Endothelial cell (in vitro differentiated cells): ENCODE data around the gene C11orf86. TPM values are rescaled to one million over a fixed set of nuclear protein-coding genes. Genes with fewer than 3 reads are reported as not detected.
A peak's percentile ranks its signal among the peaks of the same experiment; 100 is the strongest.

Source experiments
- DNase-seq: peaks from one replicate; pipeline ENCODE4 v3.0.0; 2021; ENCODE audit warnings: low spot score
- H3K27ac Mint-ChIP-seq: one replicate; pipeline ENCODE4 v1.8.0; 2021; ENCODE audit warnings: mixed read lengths, inconsistent platforms; ENCODE audit not compliant: unreplicated experiment
- H3K27me3 Mint-ChIP-seq: one replicate; pipeline ENCODE4 v1.8.0; 2021; ENCODE audit warnings: mild to moderate bottlenecking, moderate library complexity, mixed read lengths, inconsistent platforms; ENCODE audit not compliant: unreplicated experiment
- H3K36me3 Mint-ChIP-seq: one replicate; pipeline ENCODE4 v1.8.0; 2021; ENCODE audit warnings: mild to moderate bottlenecking, low read depth, mixed read lengths, inconsistent platforms; ENCODE audit not compliant: unreplicated experiment
- H3K4me1 Mint-ChIP-seq: one replicate; pipeline ENCODE4 v1.8.0; 2021; ENCODE audit warnings: mild to moderate bottlenecking, mixed read lengths, inconsistent platforms; ENCODE audit not compliant: unreplicated experiment
- H3K4me3 Mint-ChIP-seq: one replicate; pipeline ENCODE4 v1.8.0; 2021; ENCODE audit warnings: mild to moderate bottlenecking, mixed read lengths, inconsistent platforms; ENCODE audit not compliant: unreplicated experiment
- H3K9me3 Mint-ChIP-seq: one replicate; pipeline ENCODE4 v1.8.0; 2021; ENCODE audit warnings: mixed read lengths, inconsistent platforms; ENCODE audit not compliant: unreplicated experiment
- CTCF ChIP-seq: fragments of 200-600 bp; sonication (generic); IDR thresholded peaks from one replicate; pipeline ENCODE4 v1.5.0; 2021; ENCODE audit warnings: antibody characterized with exemption; ENCODE audit not compliant: unreplicated experiment
- total RNA-seq: library from RNA; stranded (reverse); fragmentation: NEBNext Ultra II Directional; extraction: Animal tissue kit (Norgen Biotek cat#: 25700); gene quantifications from one replicate; pipeline ENCODE4 v1.2.1, GENCODE V29; 2021; ENCODE audit not compliant: unreplicated experiment

C11orf86 gene
- total RNA-seq, 1 donor from 2014 or later: not detected

GRCh38 chr11:67022341-67022933 is 47.3 kb downstream of the C11orf86 start:
- TF ChIP-seq CTCF: no peak
- DNase-seq: no peak
- H3K9me3 Mint-ChIP-seq: no peaks in the 10 kb centered on the region
- H3K4me3 Mint-ChIP-seq: peak overlapping the region; percentile 80
- peaks cover 3% of the 10 kb centered on the region for H3K36me3 Mint-ChIP-seq
- no peak overlapping the region for H3K27ac Mint-ChIP-seq
- H3K4me1 Mint-ChIP-seq: peaks cover 5% of the 10 kb centered on the region
- H3K27me3 Mint-ChIP-seq: peaks cover 17% of the 10 kb centered on the region

GRCh38 chr11:67022961-67023956 is 48.2 kb downstream of the C11orf86 start, which contains the start of gene SYT12:
TSS of gene SYT12 (plus strand) at chr11:67023134. CDS start at chr11:67030145, 7,011 bp downstream.
- Mint-ChIP-seq H3K36me3 (peaks cover 3% of the 10 kb centered on the region), H3K4me1 (peaks cover 5% of the 10 kb centered on the region), H3K27ac (no peak within 1 kb of the TSS), H3K27me3 (peaks cover 17% of the 10 kb centered on the region), H3K9me3 (no peaks in the 10 kb centered on the region), H3K4me3 (peak within 1 kb of the TSS; percentile 83)
- TF ChIP-seq CTCF: no peak
- DNase-seq: no peak

- H3K27ac Mint-ChIP-seq: no peak overlapping the region
These were observed 48.9 kb downstream of the C11orf86 start for GRCh38 chr11:67023957-67024353.

GRCh38 chr11:67024410-67024809 is 49.3 kb downstream of the C11orf86 start:
- no peak for DNase-seq
- Mint-ChIP-seq H3K27me3 (peaks cover 17% of the 10 kb centered on the region), H3K9me3 (no peaks in the 10 kb centered on the region), H3K4me3 (no peak overlapping the region), H3K36me3 (no peaks in the 10 kb centered on the region), H3K27ac (no peak overlapping the region), H3K4me1 (peaks cover 5% of the 10 kb centered on the region)
- no peak for TF ChIP-seq CTCF

More at GRCh38 chr11:67023957-67024353, 48.9 kb downstream of the C11orf86 start:
- Mint-ChIP-seq H3K27me3 (peaks cover 17% of the 10 kb centered on the region), H3K9me3 (no peaks in the 10 kb centered on the region), H3K4me1 (peaks cover 5% of the 10 kb centered on the region), H3K4me3 (no peak overlapping the region), H3K36me3 (peaks cover under 1% of the 10 kb centered on the region)
- no peak for DNase-seq
- TF ChIP-seq CTCF: no peak
